AG09319 (cell line): ENCODE data around the gene CARMIL1.

Experiments used
- DNase-seq: peaks from one replicate; pipeline ENCODE4 v3.0.0-alpha.2; 2010; ENCODE audit warnings: low read depth; ENCODE audit errors: extremely low read depth
- TF ChIP-seq, protein P1 (sequence below): IDR thresholded peaks from 2 replicates; pipeline ENCODE4 v1.5.1; 2011; ENCODE audit warnings: low read depth, mild to moderate bottlenecking, inconsistent platforms, low read length, moderate library complexity

The CARMIL1 gene

DNA sequence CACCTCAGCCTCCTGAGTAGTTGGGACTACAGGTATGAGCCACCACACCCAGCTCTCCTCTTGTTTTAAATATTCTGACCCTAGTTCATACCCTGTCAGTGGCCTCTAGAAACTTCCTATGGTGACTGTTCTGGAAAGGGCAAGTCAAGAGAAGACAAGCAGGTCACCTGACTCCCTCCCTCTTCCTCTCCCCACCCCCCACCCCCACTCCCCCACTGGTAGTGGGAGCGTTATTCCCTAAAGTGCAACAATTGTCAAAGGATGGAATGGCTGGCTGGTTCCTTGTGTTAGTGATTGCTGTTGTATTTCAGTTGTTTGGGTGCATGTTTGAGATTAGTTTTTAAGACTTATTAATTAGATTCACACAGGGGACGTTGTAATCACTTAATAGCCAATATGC is 136.1 kb downstream of the CARMIL1 start:
- TF ChIP-seq, protein P1, sequence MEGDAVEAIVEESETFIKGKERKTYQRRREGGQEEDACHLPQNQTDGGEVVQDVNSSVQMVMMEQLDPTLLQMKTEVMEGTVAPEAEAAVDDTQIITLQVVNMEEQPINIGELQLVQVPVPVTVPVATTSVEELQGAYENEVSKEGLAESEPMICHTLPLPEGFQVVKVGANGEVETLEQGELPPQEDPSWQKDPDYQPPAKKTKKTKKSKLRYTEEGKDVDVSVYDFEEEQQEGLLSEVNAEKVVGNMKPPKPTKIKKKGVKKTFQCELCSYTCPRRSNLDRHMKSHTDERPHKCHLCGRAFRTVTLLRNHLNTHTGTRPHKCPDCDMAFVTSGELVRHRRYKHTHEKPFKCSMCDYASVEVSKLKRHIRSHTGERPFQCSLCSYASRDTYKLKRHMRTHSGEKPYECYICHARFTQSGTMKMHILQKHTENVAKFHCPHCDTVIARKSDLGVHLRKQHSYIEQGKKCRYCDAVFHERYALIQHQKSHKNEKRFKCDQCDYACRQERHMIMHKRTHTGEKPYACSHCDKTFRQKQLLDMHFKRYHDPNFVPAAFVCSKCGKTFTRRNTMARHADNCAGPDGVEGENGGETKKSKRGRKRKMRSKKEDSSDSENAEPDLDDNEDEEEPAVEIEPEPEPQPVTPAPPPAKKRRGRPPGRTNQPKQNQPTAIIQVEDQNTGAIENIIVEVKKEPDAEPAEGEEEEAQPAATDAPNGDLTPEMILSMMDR, result no peak
- no peak for DNase-seq

DNA sequence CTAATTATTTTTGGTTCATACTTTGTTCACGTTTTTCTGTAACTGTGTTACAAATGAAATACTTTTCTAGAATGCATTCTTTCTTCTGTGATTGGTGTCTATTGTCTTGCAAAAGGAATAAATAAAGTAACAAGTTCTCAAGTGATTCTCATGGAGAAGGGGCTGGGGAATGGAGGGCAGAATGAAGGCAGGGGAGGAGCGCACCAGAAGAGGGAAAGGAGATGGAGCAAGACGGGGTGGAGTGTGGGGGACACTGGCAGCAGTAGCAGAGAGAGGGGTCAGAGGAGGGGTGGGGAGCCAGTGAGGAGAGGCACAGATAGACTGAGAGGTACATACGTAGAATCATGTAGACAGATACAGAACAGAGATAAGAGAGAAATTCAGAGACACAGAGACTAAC is 136.5 kb downstream of the CARMIL1 start:
- TF ChIP-seq, protein P1, result no peak
- no peak for DNase-seq

DNA sequence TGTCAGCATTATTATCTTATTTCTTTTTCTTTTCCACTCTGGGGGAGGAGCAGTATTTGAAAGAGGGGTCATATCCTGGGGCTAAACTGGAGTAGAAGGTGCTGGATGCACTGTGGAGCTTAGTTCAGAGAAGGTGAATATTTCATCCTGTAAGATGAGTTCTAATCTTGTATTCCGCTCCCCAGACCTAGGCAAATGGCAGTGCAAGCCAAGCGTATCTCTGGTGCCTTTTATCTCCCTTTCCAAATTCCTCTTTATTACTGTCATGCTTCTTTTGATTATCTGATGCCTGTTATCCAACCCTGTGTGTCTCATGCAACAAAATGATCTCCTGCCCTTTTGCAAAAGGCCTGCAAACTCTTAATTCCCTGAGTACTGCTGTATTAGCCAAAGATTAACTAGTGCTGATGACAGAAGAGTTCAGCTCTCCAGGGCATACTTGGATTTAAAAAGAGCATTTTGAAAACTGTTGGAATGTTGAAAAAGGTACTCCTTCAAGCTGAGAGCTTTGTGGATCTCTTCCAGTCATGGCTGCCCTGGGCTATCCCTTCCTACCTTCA is 138.0 kb downstream of the CARMIL1 start:
- DNase-seq, result no peak
- TF ChIP-seq, protein P1, result no peak

DNA sequence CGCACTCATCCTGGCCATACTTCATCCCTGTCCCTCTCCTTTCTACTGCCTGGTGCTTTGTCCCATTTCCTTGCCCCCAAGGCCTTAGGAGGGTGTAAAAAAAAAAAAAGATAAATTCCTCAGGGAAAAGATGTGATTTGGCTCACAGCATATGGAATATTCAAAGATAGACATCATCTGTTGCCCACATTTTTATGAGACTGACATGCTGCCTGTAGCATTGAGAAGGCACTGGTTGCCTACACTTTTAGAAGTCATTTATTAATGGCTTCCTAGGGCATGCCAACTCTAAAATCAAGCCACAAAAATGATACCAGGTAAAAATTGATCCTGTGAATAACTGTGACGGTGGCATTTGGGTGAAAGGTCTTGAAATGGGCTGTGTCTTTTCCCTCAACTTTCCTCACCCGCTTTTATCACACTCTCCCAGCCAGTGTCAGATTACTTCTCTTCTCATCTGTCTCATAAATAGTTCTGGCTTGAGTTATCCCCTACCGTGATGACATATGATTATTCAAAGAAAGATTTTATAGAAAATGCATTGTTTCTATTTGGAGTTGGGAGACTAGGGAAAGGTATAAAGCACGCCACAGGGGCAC is 139.4 kb downstream of the CARMIL1 start:
- TF ChIP-seq, protein P1, result no peak
- DNase-seq, result no peak

DNA sequence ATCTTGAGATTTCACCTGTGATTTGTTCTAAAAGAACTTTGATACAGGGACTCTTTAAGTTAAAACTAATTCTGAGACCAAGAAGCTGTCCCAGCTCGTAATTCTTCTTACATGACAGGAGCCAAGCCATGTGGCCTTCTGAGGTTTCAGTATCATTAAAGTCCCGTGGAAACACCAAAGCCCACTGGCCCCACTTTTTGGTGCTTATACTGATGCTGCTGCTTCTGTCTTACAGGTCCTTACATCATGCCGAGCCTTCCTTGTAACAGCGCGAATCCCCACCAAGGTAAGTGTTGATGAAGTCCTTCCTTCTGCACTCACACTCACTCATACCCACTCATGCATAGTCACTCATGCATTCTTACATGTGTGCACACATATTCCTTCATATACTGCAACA is 140.7 kb downstream of the CARMIL1 start:
- DNase-seq, result no peak
- TF ChIP-seq, protein P1, result no peak

DNA sequence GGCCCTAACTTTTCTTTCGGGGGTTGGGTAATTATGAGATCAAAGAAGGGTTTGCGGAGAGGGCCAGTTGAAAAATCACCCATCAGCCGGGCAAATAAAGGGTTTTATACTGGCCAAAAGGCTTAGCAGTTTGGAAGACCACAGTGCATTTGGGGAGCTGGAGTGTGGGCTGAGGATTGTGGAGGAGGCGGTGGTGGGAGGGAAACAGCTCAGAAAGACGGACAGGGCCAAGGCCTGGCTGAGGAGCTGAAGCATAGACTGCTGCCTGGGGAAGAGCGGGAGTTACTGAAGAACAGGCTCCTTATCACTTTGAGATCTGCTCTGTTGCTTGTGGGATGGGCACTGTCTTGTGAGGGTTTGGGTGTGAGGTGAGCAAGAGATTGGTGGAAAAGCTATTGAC is 144.2 kb downstream of the CARMIL1 start:
- DNase-seq, result no peak
- TF ChIP-seq, protein P1, result no peak

DNA sequence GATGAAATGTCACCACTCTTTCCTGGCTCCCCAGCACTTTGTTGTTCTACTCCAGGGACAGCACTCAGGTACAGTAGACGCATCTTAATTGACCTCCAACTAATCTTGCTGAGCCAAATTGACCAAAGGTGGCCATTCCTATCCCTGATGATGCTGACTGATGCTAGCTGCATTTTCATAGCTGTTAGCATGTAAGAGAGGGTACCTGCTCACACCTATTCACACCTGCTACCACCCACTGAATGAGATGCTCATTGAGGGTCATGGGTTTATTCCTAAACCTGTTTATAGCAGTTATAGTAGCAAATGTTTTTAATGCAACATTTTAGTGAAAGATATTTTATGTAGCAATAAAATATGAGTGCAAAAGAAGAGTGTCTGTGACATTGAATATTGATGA is 145.1 kb downstream of the CARMIL1 start:
- DNase-seq, result no peak
- TF ChIP-seq, protein P1, result no peak
